ENCODE data around the gene ENTREP3.

GRCh38 chr1:155206891-155207805 is 48.1 kb downstream of the ENTREP3 start:
- TF ChIP-seq CTCF (IDR thresholded peaks at IDR 0.05; ENCODE audit: insufficient read depth, low read length) (peak; percentile 94), POLR2AphosphoS5 (IDR thresholded peaks at IDR 0.05; ENCODE audit: low read depth) (no peak), GABPA (IDR thresholded peaks at IDR 0.05; ENCODE audit: low read depth) (no peak), REST (IDR thresholded peaks at IDR 0.05; ENCODE audit: insufficient replicate concordance, low read depth) (no peak)
